H1 (cell line): ENCODE measurements around the gene PTDSS2. TPM values are rescaled to one million over a fixed set of nuclear protein-coding genes. Genes with fewer than 3 reads are reported as not detected.

Source experiments
- CTCF ChIA-PET: fragments of 300-600 bp; sonication (Branson Sonifier 250); formaldehyde crosslinking; loops from one replicate; lab custom pipeline; 2021; ENCODE audit not compliant: partially characterized antibody; lab: Charles Lee
- POLR2A ChIA-PET: fragments of 300-600 bp; sonication (Branson Sonifier 250); formaldehyde crosslinking; loops from one replicate; lab custom pipeline; 2021; ENCODE audit warnings: inconsistent platforms; ENCODE audit not compliant: partially characterized antibody; lab: Charles Lee
- DNase-seq, 2 experiments: peaks; one replicate each; pipeline versions ENCODE4 v3.0.0 to v3.0.0-alpha.2; 2010 to 2022; ENCODE audit warnings: low spot score in 2 of 2, low read depth in 1 of 2, mixed read lengths in 1 of 2
- FAIRE-seq: peaks from 2 replicates; lab custom pipeline; 2011; peaks lifted over from hg19 to GRCh38; lab: Jason Lieb, UNC
- H2AFZ ChIP-seq: 2 replicates; pipeline ENCODE4 v1.8.1; 2012; ENCODE audit warnings: low read length, inconsistent platforms
- H2AK5ac ChIP-seq: 2 replicates; pipeline ENCODE4 v1.6.1; 2013; ENCODE audit warnings: low read depth, low read length
- H2BK120ac ChIP-seq: replicated peaks from 2 replicates; pipeline ENCODE3; 2013; ENCODE audit warnings: low read depth, low read length, inconsistent platforms
- H2BK12ac ChIP-seq: 2 replicates; pipeline ENCODE4 v1.6.1; 2013; ENCODE audit warnings: low read depth, low read length
- H2BK15ac ChIP-seq: 2 replicates; pipeline ENCODE4 v1.6.1; 2013; ENCODE audit warnings: low read length
- H2BK20ac ChIP-seq: 2 replicates; pipeline ENCODE4 v1.6.1; 2013; ENCODE audit warnings: low read length
- H2BK5ac ChIP-seq: 2 replicates; pipeline ENCODE4 v1.6.1; 2013; ENCODE audit warnings: low read depth, low read length
- H3K14ac ChIP-seq: 2 replicates; pipeline ENCODE4 v1.6.1; 2013; ENCODE audit warnings: inconsistent platforms; ENCODE audit not compliant: insufficient read length
- H3K18ac ChIP-seq: 2 replicates; pipeline ENCODE4 v1.6.1; 2013; ENCODE audit warnings: low read length; ENCODE audit errors: extremely low read depth
- H3K23ac ChIP-seq: 2 replicates; pipeline ENCODE4 v1.6.1; 2013; ENCODE audit warnings: inconsistent platforms; ENCODE audit not compliant: insufficient read length
- H3K23me2 ChIP-seq: 2 replicates; pipeline ENCODE4 v1.6.1; 2013; ENCODE audit warnings: low read depth, low read length
- H3K27ac ChIP-seq: 2 replicates; pipeline ENCODE4 v1.6.1; 2011; ENCODE audit warnings: low read depth, low read length, inconsistent platforms
- H3K27me3 ChIP-seq, 4 experiments: replicated peaks in 1 of 4; 1 replicate in 1 of 4; 2 replicates in 3 of 4; pipeline versions ENCODE4 v1.6.1 to v1.8.1; 2011 to 2013; ENCODE audit warnings: low read length in 3 of 4, mild to moderate bottlenecking in 3 of 4, inconsistent platforms in 2 of 4, mixed read lengths in 2 of 4, moderate library complexity in 1 of 4; ENCODE audit not compliant: control insufficient read depth in 3 of 4, insufficient read depth in 3 of 4; ENCODE audit errors: extremely low read depth in 1 of 4
- H3K36me3 ChIP-seq, 4 experiments: 2 replicates each; pipeline versions ENCODE4 v1.6.1 to v1.8.1; 2011 to 2013; ENCODE audit warnings: mild to moderate bottlenecking in 4 of 4, low read length in 3 of 4, moderate library complexity in 2 of 4, control low read depth in 1 of 4, inconsistent platforms in 1 of 4; ENCODE audit not compliant: insufficient read depth in 4 of 4, control insufficient read depth in 2 of 4
- H3K4ac ChIP-seq: replicated peaks from 2 replicates; pipeline ENCODE3; 2013; ENCODE audit warnings: low read length, low read depth, mixed read lengths, inconsistent platforms; ENCODE audit not compliant: insufficient read length
- H3K4me1 ChIP-seq, 4 experiments: replicated peaks in 1 of 4; 1 replicate in 1 of 4; 2 replicates in 3 of 4; pipeline versions ENCODE4 v1.6.1 to v1.8.1; 2011 to 2013; ENCODE audit warnings: low read length in 3 of 4, inconsistent platforms in 2 of 4, mixed read lengths in 1 of 4; ENCODE audit not compliant: insufficient read depth in 4 of 4, control insufficient read depth in 3 of 4
- H3K4me2 ChIP-seq, 2 experiments: 2 replicates each; pipeline versions ENCODE4 v1.6.1 to v1.8.1; 2011 to 2013; ENCODE audit warnings: low read depth in 2 of 2, low read length in 2 of 2, control low read depth in 1 of 2, inconsistent platforms in 1 of 2, mild to moderate bottlenecking in 1 of 2; ENCODE audit not compliant: insufficient read depth in 1 of 2
- H3K4me3 ChIP-seq, 4 experiments: fragments of 200-600, 300-600 bp in 1 of 4; sonication (generic), shearing (Covaris generic), sonication (Bioruptor Twin) in 1 of 4; 2 replicates each; pipeline versions ENCODE4 v1.5.1 to v1.8.1; 2011 to 2016; ENCODE audit warnings: low read length in 4 of 4, low read depth in 3 of 4, control low read depth in 2 of 4, inconsistent platforms in 2 of 4, mild to moderate bottlenecking in 2 of 4, mixed read lengths in 1 of 4, moderate library complexity in 1 of 4; ENCODE audit not compliant: insufficient read depth in 2 of 4; ENCODE audit errors: extremely low read depth in 1 of 4
- H3K56ac ChIP-seq: replicated peaks from 2 replicates; pipeline ENCODE3; 2013; ENCODE audit warnings: low read depth, mild to moderate bottlenecking, mixed read lengths, low read length, inconsistent platforms; ENCODE audit not compliant: insufficient read length
- H3K79me1 ChIP-seq: 2 replicates; pipeline ENCODE4 v1.6.1; 2013; ENCODE audit warnings: low read depth, low read length, control low read depth
- H3K79me2 ChIP-seq, 2 experiments: 2 replicates each; pipeline versions ENCODE4 v1.6.1 to v1.8.1; 2012 to 2013; ENCODE audit warnings: low read length in 2 of 2, mild to moderate bottlenecking in 2 of 2, inconsistent platforms in 1 of 2; ENCODE audit not compliant: insufficient read depth in 2 of 2, control insufficient read depth in 1 of 2
- H3K9ac ChIP-seq, 4 experiments: replicated peaks in 1 of 4; 1 replicate in 1 of 4; 2 replicates in 3 of 4; pipeline versions ENCODE4 v1.6.1 to v1.8.1; 2011 to 2013; ENCODE audit warnings: low read depth in 3 of 4, low read length in 3 of 4, control low read depth in 2 of 4, mild to moderate bottlenecking in 2 of 4, moderate library complexity in 2 of 4, inconsistent platforms in 1 of 4; ENCODE audit errors: extremely low read depth in 1 of 4
- H3K9me3 ChIP-seq, 2 experiments: 2 replicates each; pipeline versions ENCODE4 v1.6.1 to v1.8.1; 2012 to 2013; ENCODE audit warnings: mild to moderate bottlenecking in 2 of 2, moderate library complexity in 2 of 2, control low read depth in 1 of 2, inconsistent platforms in 1 of 2, low read depth in 1 of 2, low read length in 1 of 2, mixed read lengths in 1 of 2; ENCODE audit not compliant: insufficient read depth in 2 of 2
- H4K20me1 ChIP-seq, 2 experiments: replicated peaks in 1 of 2; 2 replicates each; pipeline versions ENCODE3 to v1.8.1; 2011 to 2013; ENCODE audit warnings: inconsistent platforms in 2 of 2, low read length in 2 of 2, mild to moderate bottlenecking in 1 of 2; ENCODE audit not compliant: insufficient read depth in 2 of 2, control insufficient read depth in 1 of 2
- H4K5ac ChIP-seq: 2 replicates; pipeline ENCODE4 v1.6.1; 2013; ENCODE audit warnings: low read length, low read depth, mixed read lengths, inconsistent platforms; ENCODE audit not compliant: insufficient read length
- H4K8ac ChIP-seq: 2 replicates; pipeline ENCODE4 v1.8.0; 2013; ENCODE audit warnings: mild to moderate bottlenecking, moderate library complexity, low read length, inconsistent platforms; ENCODE audit not compliant: insufficient read depth; ENCODE audit errors: extremely low read depth
- H4K91ac ChIP-seq: replicated peaks from 2 replicates; pipeline ENCODE3; 2013; ENCODE audit warnings: low read length, mixed read lengths, inconsistent platforms; ENCODE audit not compliant: insufficient read length
- CBX5 ChIP-seq: fragments of 300-800, 300-1000 bp; sonication (generic); IDR thresholded peaks from 2 replicates; pipeline ENCODE4 v1.7.1; 2016; ENCODE audit warnings: antibody characterized with exemption, low read length, low read depth
- CBX8 ChIP-seq: fragments of 300-800, 300-1000 bp; sonication (generic); IDR thresholded peaks from 2 replicates; pipeline ENCODE4 v1.7.1; 2016; ENCODE audit warnings: low read depth, low read length, borderline replicate concordance
- GABPA ChIP-seq: IDR thresholded peaks from 2 replicates; pipeline ENCODE4 v1.6.1; 2011; ENCODE audit warnings: mild to moderate bottlenecking, low read length, moderate library complexity, borderline replicate concordance; ENCODE audit not compliant: insufficient read depth
- POLR2A ChIP-seq, 2 experiments: IDR thresholded peaks; 1 replicate in 1 of 2; 2 replicates in 1 of 2; pipeline ENCODE4 v1.6.1; 2011; ENCODE audit warnings: low read depth in 2 of 2, low read length in 2 of 2, mild to moderate bottlenecking in 2 of 2; ENCODE audit errors: control extremely low read depth in 1 of 2
- RBBP5 ChIP-seq: IDR thresholded peaks from 2 replicates; pipeline ENCODE4 v1.7.1; 2012; ENCODE audit warnings: low read depth, mild to moderate bottlenecking, inconsistent platforms, low read length, moderate library complexity, borderline replicate concordance
- SAP30 ChIP-seq: fragments of 300-600 bp; sonication (generic); IDR thresholded peaks from 2 replicates; pipeline ENCODE4 v1.7.1; 2012; ENCODE audit warnings: low read length, moderate library complexity, mild to moderate bottlenecking, inconsistent platforms; ENCODE audit not compliant: insufficient read depth, insufficient replicate concordance
- SUZ12 ChIP-seq: fragments of 200-600 bp; sonication (generic); IDR thresholded peaks from 2 replicates; pipeline ENCODE4 v1.6.1; 2012; ENCODE audit warnings: mild to moderate bottlenecking, inconsistent platforms, low read length, moderate library complexity, mixed read lengths
- TAF7 ChIP-seq: optimal IDR thresholded peaks from 2 replicates; pipeline ENCODE3; 2011; ENCODE audit warnings: low read depth, mild to moderate bottlenecking, inconsistent platforms, low read length, moderate library complexity, borderline replicate concordance
- YY1 ChIP-seq: IDR thresholded peaks from 2 replicates; pipeline ENCODE4 v1.6.1; 2011; ENCODE audit warnings: low read depth, mild to moderate bottlenecking, low read length
- WGBS, 2 experiments: shearing (Covaris generic) in 1 of 2; methylation state at CpG; one replicate each; pipeline versions ENCODE4 v1.1.6 to v1.1.7; 2013 to 2015; ENCODE audit warnings: low lambda C conversion rate in 2 of 2, mixed read lengths in 2 of 2, inconsistent platforms in 1 of 2, low coverage in 1 of 2, missing lambda C conversion rate in 1 of 2; ENCODE audit not compliant: insufficient replicate concordance in 2 of 2, insufficient coverage in 1 of 2, insufficient read length in 1 of 2; ENCODE audit errors: extremely low coverage in 1 of 2, missing lambda C conversion rate in 1 of 2; 5-methylcytosine and 5-hydroxymethylcytosine counted together
- polyA plus RNA-seq, 7 experiments: library from polyadenylated mRNA; depleted of rRNA in 3 of 7; stranded (reverse) in 5 of 7; unstranded in 2 of 7; fragments of >200 nt in 5 of 7; fragments of 200-250 nt in 2 of 7; gene quantifications; 1 replicate in 5 of 7; 2 replicates in 1 of 7; 4 replicates in 1 of 7; pipeline versions ENCODE4 v1.2.1 to v1.2.3, GENCODE V29; 2011 to 2013; ENCODE audit warnings: missing spikeins in 2 of 7, mixed read lengths in 2 of 7
- total RNA-seq: library from RNA; stranded (reverse); fragmentation: NEBNext Ultra II Directional; extraction: Animal tissue kit (Norgen Biotek cat#: 25700); gene quantifications from 2 replicates; pipeline ENCODE4 v1.2.1, GENCODE V29; 2021
- TF ChIP-seq, protein P1 (sequence below): IDR thresholded peaks from 2 replicates; pipeline ENCODE4 v1.6.1; 2011; ENCODE audit warnings: low read length, improper control_type of control experiment

PTDSS2 gene
- total and polyA plus RNA-seq, 2 of the 8 experiments (the other 6 are each of a cell fraction or from before 2014, with no cell fraction given) = 48.7 to 68.2 TPM

DNA sequence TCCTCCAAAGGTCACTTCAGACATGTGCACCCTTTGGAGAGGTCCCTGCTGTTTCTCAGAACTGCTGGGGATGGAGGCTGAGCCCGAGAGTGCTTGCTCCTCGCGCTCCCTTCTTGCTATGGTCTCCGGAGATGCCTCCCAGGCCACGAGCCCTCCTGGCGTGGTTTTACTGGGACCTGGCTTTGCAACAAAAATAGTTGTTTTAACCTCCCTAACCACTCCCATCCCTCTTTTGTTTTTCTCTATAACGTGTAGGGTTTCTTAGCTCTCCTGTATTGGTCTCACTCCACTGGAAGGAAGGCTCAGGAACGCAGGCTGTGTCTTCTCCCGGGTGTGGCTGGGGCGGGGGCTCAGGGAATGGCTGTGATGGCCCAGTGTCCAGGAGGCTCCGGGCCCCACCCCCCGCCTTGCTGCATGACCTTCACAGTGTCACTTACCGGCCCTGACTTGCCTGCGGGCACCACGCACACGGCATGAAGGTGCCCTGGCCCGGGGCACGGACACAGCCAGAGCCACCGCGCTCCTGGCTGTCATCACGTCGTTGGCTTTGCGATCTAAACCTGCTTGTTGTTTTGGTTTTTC lies 5.6 kb downstream of the PTDSS2 start:
- no peak overlapping the region for H3K56ac ChIP-seq
- no peak overlapping the region for H3K4ac ChIP-seq
- no peak overlapping the region for H4K5ac ChIP-seq
- H3K9me3 ChIP-seq = no peaks in the 10 kb centered on the region
- peaks cover 15 to 33% of the 10 kb centered on the region in 2 experiments for H4K20me1 ChIP-seq
- H2AK5ac ChIP-seq = peak overlapping the region; percentile 68; the same call in 1 of the 2 replicates
- peak overlapping the region; percentile 52; the same call in 1 of the 2 replicates for H2BK5ac ChIP-seq
- peaks cover 22 to 85% of the 10 kb centered on the region in 2 experiments for H3K79me2 ChIP-seq
- no peak overlapping the region for H2BK12ac ChIP-seq
- 0 out of 2 replicates have a peak overlapping the region, but pooled peaks have one; percentile 61 for H2BK20ac ChIP-seq
- H2BK15ac ChIP-seq = peak overlapping the region; percentile 24; the same call in 1 of the 2 replicates
- ChIA-PET CTCF (no interaction called here), POLR2A (interaction anchor here (0.6 to 1.2 kb wide), 2 partner anchors 8 to 10 kb away, joined by 3 read pairs; no protein-coding TSS in a partner anchor)
- H2AFZ ChIP-seq = no peak overlapping the region
- no peaks in the 10 kb centered on the region for H3K23me2 ChIP-seq
- no peak overlapping the region for H3K14ac ChIP-seq
- H3K4me1 ChIP-seq = peaks cover 3 to 24% (median 6%) of the 10 kb centered on the region in 4 experiments
- DNase-seq (no peak), FAIRE-seq (no peak)
- peaks cover 24% of the 10 kb centered on the region; the same call in 1 of the 2 replicates for H3K79me1 ChIP-seq
- 86% methylated on average over 18 of the region's 23 CpGs; no CpG with 5 or more reads in 1 of the 2 experiments for WGBS, 2 experiments
- H3K18ac ChIP-seq = peak overlapping the region; percentile 56
- H3K27ac ChIP-seq = no peak overlapping the region
- H3K23ac ChIP-seq = no peak overlapping the region
- no peak overlapping the region for H3K4me3 ChIP-seq
- H4K91ac ChIP-seq = peak overlapping the region; percentile 76
- H2BK120ac ChIP-seq = no peak overlapping the region
- H3K36me3 ChIP-seq = peaks cover 7 to 18% (median 8%) of the 10 kb centered on the region in 4 experiments; a peak in 5 of 8 replicates
- no peaks in the 10 kb centered on the region for H3K27me3 ChIP-seq
- peak overlapping the region; percentile 45; the same call in 1 of the 2 replicates for H4K8ac ChIP-seq
- H3K4me2 ChIP-seq = 0 out of 4 replicates have a peak overlapping the region, but pooled peaks of 1 of the 2 experiments have one; percentile 5
- H3K9ac ChIP-seq = no peak overlapping the region
- no peak for TF ChIP-seq RBBP5
- TF ChIP-seq GABPA = no peak
- TF ChIP-seq, protein P1, sequence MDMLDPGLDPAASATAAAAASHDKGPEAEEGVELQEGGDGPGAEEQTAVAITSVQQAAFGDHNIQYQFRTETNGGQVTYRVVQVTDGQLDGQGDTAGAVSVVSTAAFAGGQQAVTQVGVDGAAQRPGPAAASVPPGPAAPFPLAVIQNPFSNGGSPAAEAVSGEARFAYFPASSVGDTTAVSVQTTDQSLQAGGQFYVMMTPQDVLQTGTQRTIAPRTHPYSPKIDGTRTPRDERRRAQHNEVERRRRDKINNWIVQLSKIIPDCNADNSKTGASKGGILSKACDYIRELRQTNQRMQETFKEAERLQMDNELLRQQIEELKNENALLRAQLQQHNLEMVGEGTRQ = no peak
- no peak for TF ChIP-seq SAP30
- no peak for TF ChIP-seq TAF7
- no peak for TF ChIP-seq CBX5
- no peak for TF ChIP-seq POLR2A (IDR thresholded peaks at IDR 0.05; ENCODE audit: control extremely low read depth in 1 of 2, low read depth in 2 of 2, low read length in 2 of 2)
- TF ChIP-seq YY1 = no peak
- no peak for TF ChIP-seq SUZ12
- TF ChIP-seq CBX8 = no peak
